Measurements from ENCODE around the gene DYNC1H1.

GRCh38 chr14:102092806-102093205, 128.4 kb downstream of the DYNC1H1 start:
- TF ChIP-seq CTCF (optimal IDR thresholded peaks at IDR 0.05 in 1 of 3, IDR thresholded peaks at IDR 0.05 in 1 of 3, conservative IDR thresholded peaks at IDR 0.05 in 1 of 3; ENCODE audit: extremely low read depth in 1 of 3, insufficient read depth in 2 of 3, low read length in 3 of 3) (no peak), EZH2 (IDR thresholded peaks at IDR 0.05; ENCODE audit: low read length) (no peak)
